Astrocyte of the cerebellum (primary cell): ENCODE data around the gene SAYSD1.

Source experiments
- DNase-seq: peaks from one replicate; pipeline ENCODE4 v3.0.0-alpha.2; 2011; ENCODE audit warnings: low read depth
- H3K4me3 ChIP-seq: 2 replicates; pipeline ENCODE4 v1.5.1; 2011; ENCODE audit warnings: mild to moderate bottlenecking, low read depth, low read length, moderate library complexity
- CTCF ChIP-seq: IDR thresholded peaks from 2 replicates; pipeline ENCODE4 v1.5.1; 2012; ENCODE audit warnings: low read length, low read depth, moderate library complexity, mild to moderate bottlenecking; ENCODE audit errors: missing control alignments
- in situ Hi-C: cut with HindIII; loops from 2 replicates; pipeline ENCODE4 v1.10.0; 2017; ENCODE audit warnings: low sequenced_read_pairs

SAYSD1 gene

GRCh38 chr6:39111280-39111679 lies 3.7 kb downstream of the SAYSD1 start:
- no peak for DNase-seq
- in situ Hi-C loops, result loop anchor here (5.0 kb wide), 1 partner anchor 71 kb away; no protein-coding TSS in a partner anchor
- no peak for TF ChIP-seq CTCF
- no peak overlapping the region for H3K4me3 ChIP-seq

GRCh38 chr6:39108041-39108839 lies 6.7 kb downstream of the SAYSD1 start:
- no peak for TF ChIP-seq CTCF
- H3K4me3 ChIP-seq, result no peak overlapping the region
- DNase-seq, result no peak
- in situ Hi-C loops, result no loop called here

- in situ Hi-C loops, result no loop called here
- H3K4me3 ChIP-seq, result no peak overlapping the region
- TF ChIP-seq CTCF, result no peak
- no peak for DNase-seq
Observed at GRCh38 chr6:39107641-39108040, 7.3 kb downstream of the SAYSD1 start.

GRCh38 chr6:39107034-39107433 lies 8.0 kb downstream of the SAYSD1 start:
- no peak for TF ChIP-seq CTCF
- in situ Hi-C loops, result no loop called here
- no peak for DNase-seq

GRCh38 chr6:39104528-39104927 lies 10.5 kb downstream of the SAYSD1 start:
- no peak overlapping the region for H3K4me3 ChIP-seq
- TF ChIP-seq CTCF, result no peak
- in situ Hi-C loops, result no loop called here
- no peak for DNase-seq

More at GRCh38 chr6:39107034-39107433, 8.0 kb downstream of the SAYSD1 start:
- H3K4me3 ChIP-seq, result no peak overlapping the region

GRCh38 chr6:39102821-39103136 lies 12.2 kb downstream of the SAYSD1 start:
- no peak for DNase-seq
- H3K4me3 ChIP-seq, result no peak overlapping the region
- TF ChIP-seq CTCF, result no peak
- in situ Hi-C loops, result no loop called here
